ENCODE data around the gene MYBBP1A.
"Not testable (repeated sequence)": the region's sequence is repeated elsewhere in the genome, so short reads cannot be mapped to it uniquely, and the experiment has no call there.

- not testable (repeated sequence) for TF ChIP-seq REST (IDR thresholded peaks at IDR 0.05; ENCODE audit: low read depth); CTCF (IDR thresholded peaks at IDR 0.05 in 2 of 3, conservative IDR thresholded peaks at IDR 0.05 in 1 of 3; ENCODE audit: borderline replicate concordance in 1 of 3, insufficient read depth in 1 of 3, low read depth in 2 of 3, low read length in 2 of 3)
These were observed 23.2 kb upstream of the MYBBP1A start for GRCh38 chr17:4578349-4578748.
